PC-9 (cell line): ENCODE results near the gene GOLGA6L10. TPM values are rescaled to one million over a fixed set of nuclear protein-coding genes. Genes with fewer than 3 reads are reported as not detected.

ENCODE experiments used
- total RNA-seq: library from RNA; stranded (reverse); gene quantifications from 2 replicates; pipeline ENCODE4 v1.2.3, GENCODE V29; 2021

GOLGA6L10 gene
- total RNA-seq, 1 experiment from 2014 or later = 2.2 TPM

Other genes with a start within 250 kb of the GOLGA6L10 start
- 14.4 and 17.2 TPM in 2 replicates for gene EFL1, start 86.7 kb downstream of the GOLGA6L10 start, total RNA-seq
- 1.7 and 2.7 TPM in 2 replicates for gene SAXO2, start 86.7 kb downstream of the GOLGA6L10 start, total RNA-seq
- 3.8 and 5.2 TPM in 2 replicates for gene GOLGA6L9, start 80.3 kb upstream of the GOLGA6L10 start, total RNA-seq
- 1,891 and 1,969 TPM in 2 replicates for gene RPS17, start 191.0 kb upstream of the GOLGA6L10 start, total RNA-seq